ENCODE data around the gene BRDT.

BRDT gene

DNA sequence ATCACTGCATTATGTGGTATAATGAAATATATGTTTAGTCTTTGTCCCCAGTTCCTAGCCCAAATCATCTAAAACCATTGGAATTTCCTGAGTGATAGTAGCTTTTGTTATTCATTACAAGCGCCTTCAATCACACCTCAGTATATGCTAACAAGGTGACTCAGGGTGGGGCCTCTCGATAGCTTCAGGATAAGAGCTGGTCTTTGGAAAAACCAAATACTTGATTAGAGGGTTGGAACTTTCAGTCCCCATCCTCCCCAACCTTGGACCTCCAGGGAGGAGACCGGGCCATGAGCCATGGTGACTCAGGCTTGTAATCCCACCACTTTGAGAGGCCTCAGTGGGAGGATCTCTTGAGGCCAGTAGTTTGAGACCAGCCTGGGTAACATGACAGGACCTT is 5.1 kb upstream of the BRDT start:
- no peak overlapping the region for H3K27ac Mint-ChIP-seq
- H3K27me3 Mint-ChIP-seq, result no peaks in the 10 kb centered on the region
- ATAC-seq (replicated peaks) (no peak), DNase-seq (no peak)
- peaks cover 3% of the 10 kb centered on the region for H3K36me3 Mint-ChIP-seq (ENCODE audit: insufficient read depth)
- H3K9me3 Mint-ChIP-seq, result peaks cover 0 to 2% of the 10 kb centered on the region in 2 donors
- no peak overlapping the region for H3K4me3 Mint-ChIP-seq
- H3K4me1 Mint-ChIP-seq (ENCODE audit: low read depth in 2 of 2), result peaks cover 20 to 26% of the 10 kb centered on the region in 2 donors

DNA sequence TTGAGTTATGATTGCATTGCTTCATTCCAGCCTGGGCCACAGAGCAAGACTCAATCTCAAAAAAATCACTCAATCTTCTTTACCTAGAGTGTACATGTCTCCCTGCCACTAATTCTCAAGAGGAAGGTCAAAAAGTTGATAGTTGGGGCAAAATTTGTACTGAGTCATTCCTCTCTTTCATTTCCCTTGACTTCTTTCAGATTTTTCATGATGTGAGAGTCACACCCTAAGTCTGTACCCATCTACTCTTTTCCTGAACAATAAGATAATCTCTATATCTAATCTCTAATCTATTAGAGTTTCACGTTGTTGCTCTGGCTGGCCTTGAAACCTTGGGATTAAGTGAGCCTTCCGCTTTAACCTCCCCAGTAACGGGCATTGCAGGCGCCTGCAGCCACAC is 1.1 kb upstream of the BRDT start:
- peaks cover 0 to 2% of the 10 kb centered on the region in 2 donors for H3K9me3 Mint-ChIP-seq

DNA sequence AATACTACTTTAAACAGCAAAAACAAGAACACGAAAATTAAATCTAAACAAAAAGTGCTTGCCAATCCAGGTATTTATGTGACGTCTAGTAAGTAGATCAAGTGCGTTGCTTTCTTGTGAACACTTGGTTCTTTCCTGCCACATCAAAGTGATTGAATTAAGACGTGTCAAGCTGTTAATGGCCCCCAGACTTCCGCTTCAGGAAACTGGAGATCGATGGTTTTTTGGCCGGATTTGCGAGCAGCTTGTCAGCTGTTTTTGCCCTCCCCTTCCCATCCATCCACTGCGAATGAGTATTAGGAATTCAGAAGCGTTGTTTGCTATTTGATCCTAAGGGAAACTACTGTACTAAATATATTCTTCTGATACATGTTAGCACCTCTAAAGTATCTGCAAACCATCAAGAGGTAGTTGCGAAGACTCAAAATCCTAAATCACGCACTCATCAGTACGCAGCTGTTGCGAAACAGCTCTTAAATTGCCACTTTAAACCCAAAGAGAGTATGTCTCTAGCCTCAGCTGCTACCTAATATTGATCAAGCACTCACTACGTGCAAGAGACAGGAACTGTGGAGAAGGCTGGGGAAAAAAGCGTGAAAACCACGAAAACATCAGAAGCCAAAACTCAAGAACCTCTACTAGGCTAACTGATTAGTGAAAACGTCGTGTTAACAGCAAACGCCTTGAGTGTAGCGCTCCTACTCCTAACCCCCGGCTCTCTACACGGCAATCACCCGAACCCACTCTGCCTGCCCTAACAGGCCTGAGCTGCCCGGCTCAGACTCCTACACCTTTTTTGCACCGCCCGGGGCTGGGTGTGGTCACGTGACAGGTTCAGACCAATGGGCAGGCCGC is 473 bp upstream of the BRDT start:
- peaks cover 20 to 30% of the 10 kb centered on the region in 2 donors for H3K4me1 Mint-ChIP-seq (ENCODE audit: low read depth in 2 of 2)
- peaks cover 7% of the 10 kb centered on the region for H3K36me3 Mint-ChIP-seq (ENCODE audit: insufficient read depth)
- H3K9me3 Mint-ChIP-seq, result peaks cover 0 to 2% of the 10 kb centered on the region in 2 donors
- no peaks in the 10 kb centered on the region for H3K27me3 Mint-ChIP-seq
- peak; percentile 88 for ATAC-seq (replicated peaks)
- peak overlapping the region; percentile 78 to 84 for H3K4me3 Mint-ChIP-seq
- peak overlapping the region; percentile 96 to 99 for H3K27ac Mint-ChIP-seq
- DNase-seq, result peak; percentile 64 to 75 (median 65)

More for the DNA sequence above, 1.1 kb upstream of the BRDT start:
- H3K4me1 Mint-ChIP-seq (ENCODE audit: low read depth in 2 of 2), result peaks cover 20 to 30% of the 10 kb centered on the region in 2 donors
- H3K4me3 Mint-ChIP-seq, result peak overlapping the region; percentile 78 to 84
- H3K36me3 Mint-ChIP-seq (ENCODE audit: insufficient read depth), result peaks cover 7% of the 10 kb centered on the region
- ATAC-seq (replicated peaks), result peak; percentile 33
- H3K27ac Mint-ChIP-seq, result peak overlapping the region; percentile 96 to 99
- H3K27me3 Mint-ChIP-seq, result no peaks in the 10 kb centered on the region
- DNase-seq, result no peak

DNA sequence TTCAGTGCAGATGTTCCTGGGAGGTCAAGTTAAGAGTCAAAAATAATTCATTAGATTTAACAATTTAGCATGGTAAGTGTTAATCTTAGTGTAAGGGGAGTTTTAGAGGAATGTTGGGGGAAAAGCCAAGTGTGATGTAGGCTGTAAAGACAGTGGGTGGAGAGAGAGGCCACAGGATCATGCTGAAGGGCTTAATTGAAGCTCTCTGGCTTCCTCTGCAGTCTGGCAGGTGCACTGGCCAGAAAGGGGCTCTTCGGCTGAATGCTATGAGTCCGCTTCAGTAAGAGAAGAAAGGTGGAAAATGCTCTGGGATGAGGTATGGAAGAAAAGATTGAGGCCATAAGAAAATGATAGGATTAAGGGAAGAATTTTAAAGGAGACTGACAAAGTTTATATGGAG is 3.0 kb downstream of the BRDT start:
- Mint-ChIP-seq H3K4me3 (no peak overlapping the region), H3K9me3 (peaks cover 0 to 1% of the 10 kb centered on the region in 2 donors), H3K27me3 (no peaks in the 10 kb centered on the region), H3K36me3 (ENCODE audit: insufficient read depth) (peaks cover 5% of the 10 kb centered on the region), H3K27ac (peak overlapping the region; percentile 0 to 1), H3K4me1 (ENCODE audit: low read depth in 2 of 2) (peaks cover 13 to 20% of the 10 kb centered on the region in 2 donors)
- no peak for ATAC-seq (replicated peaks)
- no peak for DNase-seq

DNA sequence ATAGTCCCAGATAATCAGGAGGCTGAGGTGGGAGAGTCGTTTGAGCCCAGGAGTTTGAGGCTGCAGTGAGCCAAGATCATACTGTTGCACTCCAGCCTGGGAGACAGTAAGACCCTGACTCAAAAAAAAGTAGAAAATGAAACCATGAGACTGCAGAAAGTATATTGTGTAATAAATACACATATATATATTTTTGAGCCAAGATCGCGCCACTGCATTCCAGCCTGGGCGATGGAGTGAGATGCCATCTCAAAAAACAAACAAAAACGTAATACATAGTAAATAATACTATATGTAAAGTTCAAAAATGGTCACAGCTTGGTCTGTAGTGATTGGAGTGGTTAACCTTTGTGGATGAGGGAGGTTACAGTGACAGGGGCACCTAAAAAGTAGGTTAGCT is 9.7 kb downstream of the BRDT start:
- Mint-ChIP-seq H3K4me1 (ENCODE audit: low read depth in 2 of 2) (peaks cover 1 to 5% of the 10 kb centered on the region in 2 donors), H3K27me3 (no peaks in the 10 kb centered on the region), H3K9me3 (no peaks in the 10 kb centered on the region), H3K36me3 (ENCODE audit: insufficient read depth) (no peaks in the 10 kb centered on the region), H3K27ac (no peak overlapping the region), H3K4me3 (no peak overlapping the region)
- ATAC-seq (replicated peaks), result no peak
- DNase-seq, result no peak

DNA sequence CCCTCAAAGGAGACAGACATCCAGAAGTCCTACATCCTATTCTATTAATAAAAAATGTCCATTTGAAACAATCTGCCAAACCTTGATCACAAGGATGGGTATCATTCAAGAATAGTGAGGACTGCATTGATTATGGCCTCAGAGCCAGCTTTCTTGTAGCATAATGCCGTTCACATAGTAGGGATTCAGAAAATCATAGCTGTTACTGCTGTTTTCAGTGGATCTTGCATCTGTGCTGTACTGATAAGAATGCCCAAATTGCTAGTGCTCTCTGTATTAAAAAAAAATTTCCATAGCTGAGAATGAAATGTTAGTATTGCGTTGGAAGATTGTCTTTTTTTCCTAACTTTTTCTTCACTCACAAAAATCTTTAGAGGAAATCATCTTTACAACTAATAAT is 19.1 kb downstream of the BRDT start:
- Mint-ChIP-seq H3K4me1 (ENCODE audit: low read depth in 2 of 2) (no peaks in the 10 kb centered on the region), H3K27me3 (no peaks in the 10 kb centered on the region), H3K9me3 (no peaks in the 10 kb centered on the region), H3K36me3 (ENCODE audit: insufficient read depth) (peaks cover 2% of the 10 kb centered on the region), H3K27ac (no peak overlapping the region), H3K4me3 (no peak overlapping the region)
- ATAC-seq (replicated peaks) (no peak), DNase-seq (no peak)

DNA sequence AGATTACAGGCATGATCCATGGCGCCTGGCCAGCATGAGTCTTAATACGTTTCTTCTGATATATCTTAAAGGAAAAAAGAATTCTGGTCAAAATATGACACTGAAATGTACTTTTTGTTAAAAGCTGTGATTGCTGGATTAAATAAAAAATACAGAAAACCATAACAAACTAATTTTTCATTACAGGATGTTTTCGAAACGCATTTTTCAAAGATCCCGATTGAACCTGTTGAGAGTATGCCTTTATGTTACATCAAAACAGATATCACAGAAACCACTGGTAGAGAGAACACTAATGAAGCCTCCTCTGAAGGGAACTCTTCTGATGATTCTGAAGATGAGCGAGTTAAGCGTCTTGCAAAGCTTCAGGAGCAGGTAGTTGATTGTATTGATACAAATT is 30.2 kb downstream of the BRDT start:
- Mint-ChIP-seq H3K4me1 (ENCODE audit: low read depth in 2 of 2) (no peaks in the 10 kb centered on the region), H3K27me3 (peaks cover 0 to 6% of the 10 kb centered on the region in 2 donors), H3K4me3 (no peak overlapping the region)

DNA sequence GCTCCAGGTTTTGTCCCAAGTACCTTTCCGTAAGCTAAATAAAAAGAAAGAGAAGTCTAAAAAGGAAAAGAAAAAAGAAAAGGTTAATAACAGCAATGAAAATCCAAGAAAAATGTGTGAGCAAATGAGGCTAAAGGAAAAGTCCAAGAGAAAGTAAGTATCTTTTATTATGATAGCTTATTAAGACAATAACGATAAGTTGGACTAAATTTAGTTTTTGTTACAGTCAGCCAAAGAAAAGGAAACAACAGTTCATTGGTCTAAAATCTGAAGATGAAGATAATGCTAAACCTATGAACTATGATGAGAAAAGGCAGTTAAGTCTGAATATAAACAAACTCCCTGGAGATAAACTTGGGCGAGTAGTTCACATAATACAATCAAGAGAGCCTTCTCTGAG is 31.5 kb downstream of the BRDT start:
- Mint-ChIP-seq H3K27me3 (peaks cover 0 to 6% of the 10 kb centered on the region in 2 donors), H3K9me3 (no peaks in the 10 kb centered on the region), H3K27ac (no peak overlapping the region), H3K36me3 (ENCODE audit: insufficient read depth) (no peaks in the 10 kb centered on the region), H3K4me1 (ENCODE audit: low read depth in 2 of 2) (no peaks in the 10 kb centered on the region), H3K4me3 (no peak overlapping the region)
- no peak for DNase-seq
- no peak for ATAC-seq (replicated peaks)

More for the DNA sequence above, 30.2 kb downstream of the BRDT start:
- Mint-ChIP-seq H3K9me3 (no peaks in the 10 kb centered on the region), H3K36me3 (ENCODE audit: insufficient read depth) (no peaks in the 10 kb centered on the region), H3K27ac (no peak overlapping the region)
- ATAC-seq (replicated peaks), result no peak
- no peak for DNase-seq

DNA sequence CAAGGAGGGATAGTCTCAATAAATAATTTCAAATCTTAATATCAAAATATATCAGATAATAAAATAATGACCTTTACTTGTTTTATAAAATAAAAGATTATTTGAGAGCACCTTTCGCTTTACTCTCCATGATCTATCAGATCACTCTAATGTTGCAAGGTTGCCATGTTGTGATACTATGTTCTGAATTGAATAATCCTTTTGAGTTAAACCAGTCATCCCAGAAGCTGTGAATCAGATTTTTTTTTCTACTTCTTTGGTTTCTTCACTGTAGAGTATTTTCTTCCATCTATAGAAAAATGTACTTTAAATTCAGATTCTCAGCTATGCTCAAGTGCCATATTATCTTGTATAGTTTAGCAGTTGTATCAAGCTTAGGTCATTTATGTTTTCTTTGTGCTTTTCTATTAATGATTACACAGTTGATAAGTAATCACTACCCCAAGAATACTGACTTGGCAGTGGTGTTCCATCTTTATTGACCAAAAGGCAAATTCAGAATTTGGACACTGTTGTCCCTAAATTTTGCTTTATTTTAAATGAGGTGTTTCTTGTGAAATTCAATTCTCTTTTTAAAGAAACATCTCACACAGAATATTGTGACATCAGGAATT is 32.9 kb downstream of the BRDT start:
- DNase-seq (no peak), ATAC-seq (replicated peaks) (no peak)
- Mint-ChIP-seq H3K27me3 (peaks cover 0 to 6% of the 10 kb centered on the region in 2 donors), H3K9me3 (no peaks in the 10 kb centered on the region), H3K4me3 (no peak overlapping the region), H3K36me3 (ENCODE audit: insufficient read depth) (no peaks in the 10 kb centered on the region), H3K27ac (no peak overlapping the region), H3K4me1 (ENCODE audit: low read depth in 2 of 2) (no peaks in the 10 kb centered on the region)

DNA sequence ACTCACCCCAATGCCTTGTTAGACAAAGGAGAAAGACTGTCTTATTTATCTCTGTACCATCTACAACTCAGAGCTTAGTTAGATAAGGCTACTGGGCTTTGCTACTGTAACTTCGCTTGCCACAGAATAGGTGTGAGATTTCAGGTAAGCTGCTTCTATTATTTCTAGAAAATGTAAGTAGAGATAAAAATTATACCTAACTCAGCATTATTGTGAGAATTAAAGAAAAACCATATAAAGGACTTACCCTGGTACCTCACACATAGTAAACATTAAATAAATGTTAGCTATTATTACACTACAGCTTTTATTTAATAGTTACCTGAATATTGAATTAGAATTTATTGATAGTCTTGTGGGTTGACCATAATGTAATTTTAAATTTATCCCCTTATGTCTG is 44.1 kb downstream of the BRDT start:
- Mint-ChIP-seq H3K36me3 (ENCODE audit: insufficient read depth) (peaks cover 4% of the 10 kb centered on the region), H3K27ac (no peak overlapping the region), H3K9me3 (no peaks in the 10 kb centered on the region), H3K4me3 (no peak overlapping the region), H3K27me3 (no peaks in the 10 kb centered on the region), H3K4me1 (ENCODE audit: low read depth in 2 of 2) (no peaks in the 10 kb centered on the region)
- DNase-seq, result no peak
- ATAC-seq (replicated peaks), result no peak

DNA sequence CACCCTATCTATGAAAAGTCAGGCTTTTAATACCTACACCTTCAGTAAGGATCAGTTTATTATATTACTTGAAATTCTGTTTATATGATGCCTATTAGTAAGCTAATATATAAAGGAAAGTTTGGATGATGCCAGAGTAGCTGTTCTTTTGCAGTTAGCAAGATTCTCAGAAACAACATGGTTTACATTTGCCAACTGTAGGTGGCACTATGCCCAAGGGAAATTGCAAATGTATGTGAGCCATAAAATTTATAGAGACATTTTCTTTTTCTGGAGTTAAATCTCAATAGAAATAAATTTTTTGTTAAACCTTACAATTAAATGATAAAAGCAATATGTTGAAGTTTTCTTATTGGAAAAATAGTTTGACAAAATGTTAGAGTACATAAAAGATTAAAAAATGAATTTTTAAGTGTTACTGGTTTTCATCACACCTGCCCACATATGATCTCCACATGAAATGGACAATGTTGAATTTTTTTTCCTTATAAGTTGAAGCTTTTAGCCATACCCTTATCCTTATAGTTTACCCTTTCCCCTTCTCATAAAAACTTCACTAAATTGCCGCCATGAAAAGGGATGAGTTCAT is 48.5 kb downstream of the BRDT start:
- Mint-ChIP-seq H3K27ac (no peak overlapping the region), H3K9me3 (no peaks in the 10 kb centered on the region), H3K36me3 (ENCODE audit: insufficient read depth) (peaks cover 4% of the 10 kb centered on the region), H3K4me3 (no peak overlapping the region), H3K4me1 (ENCODE audit: low read depth in 2 of 2) (no peaks in the 10 kb centered on the region), H3K27me3 (no peaks in the 10 kb centered on the region)
- ATAC-seq (replicated peaks), result no peak
- DNase-seq, result peak; percentile 36 to 56 (median 44)

DNA sequence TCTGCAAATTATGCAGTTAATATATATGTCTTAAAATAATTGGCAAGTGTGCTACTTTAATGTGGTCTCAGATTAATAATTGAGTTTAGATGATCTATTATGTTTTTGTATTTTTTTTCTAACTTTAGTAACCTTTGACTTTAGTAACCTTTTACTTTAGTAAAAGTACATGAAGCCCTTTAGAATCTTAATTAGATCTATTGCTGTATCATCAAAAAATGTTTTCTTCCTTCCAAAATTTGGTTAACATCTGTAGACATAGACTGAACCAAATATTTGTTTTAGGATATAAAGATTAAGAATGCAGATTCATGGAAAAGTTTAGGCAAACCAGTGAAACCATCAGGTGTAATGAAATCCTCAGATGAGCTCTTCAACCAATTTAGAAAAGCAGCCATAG is 54.9 kb downstream of the BRDT start:
- DNase-seq (no peak), ATAC-seq (replicated peaks) (no peak)
- Mint-ChIP-seq H3K36me3 (ENCODE audit: insufficient read depth) (no peaks in the 10 kb centered on the region), H3K4me1 (ENCODE audit: low read depth in 2 of 2) (no peaks in the 10 kb centered on the region), H3K27me3 (no peaks in the 10 kb centered on the region), H3K9me3 (no peaks in the 10 kb centered on the region), H3K4me3 (no peak overlapping the region), H3K27ac (peak overlapping the region in 1 of 2 donors; percentile 2)

DNA sequence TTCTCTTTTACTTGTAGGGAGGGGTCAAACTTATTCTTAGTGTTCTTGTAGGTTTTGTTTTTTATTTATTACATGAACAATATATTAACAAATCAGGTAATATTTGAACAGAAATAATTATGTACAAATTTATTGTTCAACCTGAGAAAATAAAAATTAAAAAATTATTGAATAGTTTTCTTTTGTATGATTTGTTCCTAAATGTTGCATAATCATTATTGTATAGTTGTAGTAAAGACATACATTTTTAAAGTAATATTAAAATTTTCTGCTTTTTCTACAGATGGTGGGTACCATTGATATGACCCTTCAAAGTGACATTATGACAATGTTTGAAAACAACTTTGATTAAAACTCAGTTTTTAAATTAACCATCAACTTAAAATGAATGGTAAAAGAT is 64.7 kb downstream of the BRDT start:
- Mint-ChIP-seq H3K9me3 (no peaks in the 10 kb centered on the region), H3K36me3 (ENCODE audit: insufficient read depth) (no peaks in the 10 kb centered on the region), H3K4me1 (ENCODE audit: low read depth in 2 of 2) (peaks cover 13 to 23% of the 10 kb centered on the region in 2 donors), H3K27ac (no peak overlapping the region), H3K4me3 (no peak overlapping the region), H3K27me3 (no peaks in the 10 kb centered on the region)
- ATAC-seq (replicated peaks), result no peak
- no peak for DNase-seq

Data from effector memory CD8-positive, alpha-beta T cell (primary cell).